ENCODE measurements around the gene SPAG16.

Gene SPAG16

GRCh38 chr2:214450118-214450894, 1166.0 kb downstream of the SPAG16 start:
- no peak for DNase-seq

- DNase-seq, result no peak
Measured at GRCh38 chr2:214451516-214452275, 1167.4 kb downstream of the SPAG16 start.

Data from cortex of kidney (tissue), 1 donor.